CD4-positive, alpha-beta T cell treated with Interleukin-6 for 4 hours (primary cell): ENCODE results near the gene PTPRC.
"Not testable (repeated sequence)": the region's sequence is repeated elsewhere in the genome, so short reads cannot be mapped to it uniquely, and the experiment has no call there.

ENCODE experiments used
- DNase-seq: peaks from one replicate; pipeline ENCODE4 v3.0.0-alpha.2; 2020; ENCODE audit warnings: mixed read lengths

Gene PTPRC

GRCh38 chr1:198638894-198639635, at the start of gene PTPRC:
Gene PTPRC, plus strand, starts transcription at chr1:198639040. Its CDS starts 229 bp downstream, at chr1:198639269.
- peak; percentile 40 for DNase-seq

GRCh38 chr1:198590454-198590853, 48.4 kb upstream of the PTPRC start:
- no peak for DNase-seq

DNA sequence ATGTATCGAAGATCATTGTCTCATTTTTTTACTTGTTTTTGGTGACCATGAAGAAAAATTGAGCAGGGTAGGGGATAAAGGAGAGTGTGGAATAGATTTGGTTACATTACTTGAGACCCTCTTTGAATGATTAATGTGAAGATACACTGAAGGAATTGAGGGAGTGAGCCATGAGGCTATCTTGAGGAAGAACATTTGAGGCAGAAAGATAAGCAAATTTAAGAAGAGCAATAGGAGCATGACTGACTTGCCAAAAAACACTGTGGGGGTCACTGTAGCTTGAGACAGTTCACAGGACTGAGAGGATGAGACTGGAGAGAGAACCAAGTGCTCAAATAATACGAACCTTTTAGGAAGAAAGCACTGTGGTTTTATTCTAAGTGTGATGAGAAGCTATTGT, 43.1 kb upstream of the PTPRC start:
- DNase-seq = no peak

GRCh38 chr1:198597690-198598430, 41.0 kb upstream of the PTPRC start:
- DNase-seq = peak; percentile 52

GRCh38 chr1:198598796-198599321, 40.0 kb upstream of the PTPRC start:
- peak; percentile 12 for DNase-seq

DNA sequence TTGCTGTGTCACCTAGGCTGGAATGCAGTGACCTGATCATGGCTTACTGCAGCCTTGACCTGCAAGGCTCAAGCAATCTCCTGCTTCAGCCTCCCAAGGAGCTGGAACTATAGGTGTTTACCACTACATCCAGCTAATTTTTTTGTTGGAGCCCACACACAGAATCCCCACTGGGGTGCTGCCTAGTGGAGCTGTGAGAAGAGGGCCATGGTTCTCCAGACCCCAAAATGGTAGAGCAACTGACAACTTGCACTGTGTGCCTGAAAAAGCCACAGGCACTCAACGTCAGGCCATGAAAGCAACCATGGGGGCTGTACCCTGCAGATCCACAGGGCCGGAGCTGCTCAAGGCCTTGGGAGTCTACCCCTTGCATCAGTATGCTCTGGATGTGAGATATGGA, 39.1 kb upstream of the PTPRC start:
- no peak for DNase-seq

GRCh38 chr1:198600906-198601305, 37.9 kb upstream of the PTPRC start:
- no peak for DNase-seq

- DNase-seq = not testable (repeated sequence)
Observed at GRCh38 chr1:198601310-198601709, 37.5 kb upstream of the PTPRC start.

DNA sequence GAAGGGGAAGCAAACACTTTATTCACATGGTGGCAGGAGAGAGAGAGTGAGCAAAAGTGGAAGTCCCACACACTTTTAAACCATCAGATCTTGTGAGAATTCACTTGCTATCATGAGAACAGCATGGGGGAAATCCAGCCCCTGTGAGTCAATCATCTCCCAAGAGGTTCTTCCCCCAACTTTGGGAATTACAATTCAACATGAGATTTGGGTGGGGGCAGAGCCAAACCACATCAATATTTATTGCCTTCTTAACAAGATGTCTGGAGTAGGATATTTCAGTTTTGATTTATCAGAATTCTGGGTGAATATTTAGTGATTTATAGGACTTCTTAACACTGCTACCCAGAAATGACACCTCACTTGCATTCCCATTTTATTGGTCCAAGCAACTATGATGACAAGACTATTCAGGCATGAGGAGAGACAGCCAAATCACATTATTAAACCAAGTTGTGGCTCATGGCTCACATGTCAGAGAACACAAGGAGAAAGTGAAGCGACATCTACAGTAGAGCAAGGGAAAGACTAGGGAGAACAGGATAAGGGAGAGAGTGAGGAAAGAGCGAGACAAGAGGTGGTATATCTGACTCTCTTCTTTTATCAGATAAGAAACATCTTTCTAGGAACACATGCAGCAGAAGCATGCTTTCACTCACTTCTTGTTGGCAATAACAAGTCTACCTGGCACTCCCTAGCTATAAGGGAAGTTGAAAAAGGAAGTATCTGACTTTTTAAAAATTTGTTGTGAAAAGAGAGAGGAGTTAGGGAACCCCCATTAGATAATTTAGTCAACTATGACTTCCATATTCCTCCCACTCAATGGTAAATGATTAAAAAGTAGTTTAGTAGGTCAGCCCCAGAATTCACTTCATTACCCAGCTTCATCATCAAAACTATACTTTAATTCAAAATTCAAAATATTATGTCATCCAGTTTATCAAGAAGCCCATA, 36.6 kb upstream of the PTPRC start:
- no peak for DNase-seq

GRCh38 chr1:198604975-198605374, 33.9 kb upstream of the PTPRC start:
- no peak for DNase-seq

DNA sequence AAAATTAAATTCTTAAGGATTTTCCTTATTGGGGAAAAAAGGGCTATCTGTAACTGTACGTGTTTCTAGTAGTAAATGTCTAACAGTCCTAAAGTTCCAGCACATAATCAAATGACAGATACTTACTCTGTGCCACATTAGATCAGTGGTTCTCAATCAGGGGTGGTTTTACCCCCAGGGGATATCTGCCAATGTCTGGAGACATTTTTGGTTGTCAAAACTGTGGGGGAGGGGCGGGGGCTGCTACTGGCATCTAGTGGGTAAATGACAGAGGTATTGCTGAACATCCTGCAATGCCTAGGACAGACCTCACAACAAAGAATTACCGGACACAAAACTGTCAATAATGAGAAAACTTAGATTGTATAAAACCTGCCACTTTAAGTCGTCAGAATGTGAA, 33.4 kb upstream of the PTPRC start:
- DNase-seq = peak; percentile 51

- no peak for DNase-seq
Observed at GRCh38 chr1:198606020-198606438, 32.8 kb upstream of the PTPRC start.

- DNase-seq = no peak
Observed at GRCh38 chr1:198607714-198608113, 31.1 kb upstream of the PTPRC start.

GRCh38 chr1:198610362-198610761, 28.5 kb upstream of the PTPRC start:
- no peak for DNase-seq

GRCh38 chr1:198611219-198611618, 27.6 kb upstream of the PTPRC start:
- no peak for DNase-seq

DNA sequence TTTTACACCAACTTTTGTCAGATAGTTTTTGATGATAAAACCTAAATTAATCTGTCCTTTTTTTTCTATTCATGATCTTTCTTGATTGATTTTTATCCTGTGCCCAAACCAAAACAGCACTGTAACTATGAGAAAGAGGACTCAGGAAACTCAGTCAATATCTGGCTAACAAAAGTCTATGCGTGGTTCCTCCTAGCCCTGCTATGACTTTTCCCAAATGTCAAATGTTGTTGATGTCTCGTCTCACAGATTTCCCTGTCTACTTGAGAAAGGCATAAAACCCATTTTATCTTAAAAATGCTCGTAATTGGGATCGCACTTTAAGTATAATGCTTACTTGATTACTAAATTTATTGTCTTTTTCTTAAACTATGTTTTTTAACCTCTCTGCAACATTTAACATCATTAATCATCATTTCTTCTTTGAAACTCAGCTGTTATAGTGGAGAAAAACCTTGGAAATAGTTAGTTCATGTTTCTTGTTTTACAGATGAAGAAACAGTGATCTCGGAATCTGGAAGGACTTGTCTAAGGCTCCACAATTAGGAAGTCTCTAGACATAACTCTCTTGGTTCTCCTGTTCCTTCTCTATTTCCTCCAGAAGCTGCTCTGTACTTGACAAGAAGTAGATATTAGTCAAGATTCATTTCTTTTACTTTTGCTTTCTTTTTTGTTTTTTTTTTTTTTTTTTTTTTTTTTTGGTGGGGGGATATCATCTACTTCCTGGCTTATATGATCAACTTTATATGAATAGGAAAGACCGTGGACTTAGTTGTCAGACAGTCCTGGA, 26.2 kb upstream of the PTPRC start:
- no peak for DNase-seq

DNA sequence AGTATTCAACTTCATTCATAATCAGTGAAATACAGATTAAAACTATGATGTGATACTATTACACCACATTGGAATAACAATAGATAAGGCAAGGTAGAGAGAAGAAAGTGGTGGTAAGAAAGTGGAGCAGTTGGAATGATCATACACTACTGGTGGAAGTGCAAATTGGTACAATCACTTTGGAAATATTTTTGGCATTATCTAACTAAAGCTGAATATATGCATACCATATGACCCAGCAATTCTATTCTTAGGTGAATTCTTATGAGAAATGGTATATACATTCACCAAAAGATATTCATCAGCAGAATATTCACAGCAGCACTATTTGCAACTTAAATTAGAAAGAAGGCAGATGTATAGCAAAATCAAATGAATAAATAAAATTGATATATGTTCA, 21.4 kb upstream of the PTPRC start:
- no peak for DNase-seq

- peak; percentile 29 for DNase-seq
Observed at GRCh38 chr1:198619375-198620140, 19.3 kb upstream of the PTPRC start.

DNA sequence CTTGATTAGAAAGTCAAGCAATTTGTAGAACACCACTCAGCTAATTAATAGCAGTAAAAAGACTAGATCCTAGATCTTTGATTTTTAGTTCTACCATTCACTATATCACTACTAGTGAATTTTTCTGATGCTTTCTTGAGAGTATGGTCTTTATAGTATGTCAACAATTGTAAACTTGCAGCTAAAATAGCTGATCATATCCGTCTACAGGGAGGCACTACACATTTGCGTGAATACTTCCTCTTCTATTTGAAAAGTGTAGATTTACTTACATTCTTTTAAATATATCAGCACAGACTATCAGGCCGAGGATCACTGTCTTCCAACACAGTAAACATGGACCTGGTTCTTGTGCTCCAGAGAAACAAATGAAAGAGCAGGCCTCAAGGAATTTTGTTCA, 18.6 kb upstream of the PTPRC start:
- no peak for DNase-seq

DNA sequence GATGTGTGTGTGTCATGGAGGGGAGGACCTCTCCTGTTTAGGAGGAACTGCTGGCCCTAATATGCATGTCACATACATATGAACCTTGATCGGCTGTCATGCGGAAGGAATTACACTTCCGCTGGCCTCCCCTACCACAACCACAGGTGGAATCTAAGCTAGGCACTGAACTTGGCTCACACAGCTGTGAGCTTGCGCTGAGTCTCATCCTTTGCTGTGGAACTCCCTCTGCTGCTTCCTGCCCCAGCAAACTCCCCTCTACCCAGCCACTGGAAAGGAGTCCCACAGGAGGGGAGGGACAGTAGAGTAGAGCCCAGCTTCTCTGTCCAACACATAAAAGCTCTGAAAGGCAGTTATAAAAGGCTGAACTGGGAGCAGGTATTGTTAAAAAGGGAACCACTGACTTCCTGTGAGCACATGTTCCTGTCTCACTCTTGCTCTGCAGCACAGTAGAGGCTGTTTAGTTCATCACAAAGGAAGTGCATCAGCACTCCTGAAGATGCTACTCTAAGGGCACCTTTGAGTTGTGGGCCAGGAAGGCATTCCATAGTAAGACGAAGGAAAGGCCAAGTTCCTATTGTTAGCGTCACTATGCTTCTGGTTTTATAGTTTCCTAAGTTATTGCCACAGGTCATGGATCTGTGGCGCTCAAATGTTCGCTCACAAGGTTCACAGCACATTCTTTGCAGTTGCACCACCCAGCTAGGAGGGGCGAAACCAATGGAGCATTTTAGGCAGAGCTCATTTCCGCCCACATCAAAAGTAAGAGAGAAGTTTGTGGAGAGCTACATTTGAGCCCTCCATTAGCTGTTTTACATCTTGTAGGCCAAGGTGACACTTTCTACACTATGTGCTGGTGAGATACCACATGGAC, 17.7 kb upstream of the PTPRC start:
- peak; percentile 71 for DNase-seq
